K562 (cell line): ENCODE results near the gene SEBOX. TPM values are rescaled to one million over a fixed set of nuclear protein-coding genes. Genes with fewer than 3 reads are reported as not detected.
A peak's percentile ranks its signal among the peaks of the same experiment; 100 is the strongest.

ENCODE experiments used
- ATAC-seq: fragments of 200-7000 bp; cut with Tn5 transposase; 3 replicates; pipeline ENCODE4 v1.9.1; 2020; ENCODE audit warnings: moderate library complexity
- BruUV-seq: library from RNA; stranded (reverse); fragments of 400-500 nt; replicated peaks from 2 replicates; lab custom pipeline; 2021; lab: Mats Ljungman, UMichigan
- CTCF ChIA-PET: fragments of 300-600 bp; formaldehyde crosslinking; extraction: SDS; loops from one replicate; lab custom pipeline; 2021; ENCODE audit warnings: low intra/inter-chr PET ratio; lab: Yijun Ruan, JAX
- POLR2A ChIA-PET: fragments of 300-600, 350-650 bp; sonication (Branson Sonifier 250); formaldehyde crosslinking; extraction: SDS; loops from one replicate; lab custom pipeline; 2021; ENCODE audit warnings: antibody characterized with exemption, inconsistent platforms; lab: Yijun Ruan, JAX
- DNase-seq, 4 experiments: peaks; one replicate each; pipeline versions ENCODE4 v3.0.0 to v3.0.0-alpha.2; 2011 to 2018; ENCODE audit warnings: low spot score in 3 of 4, mixed read lengths in 3 of 4; ENCODE audit errors: extremely low read depth in 1 of 4
- FAIRE-seq: peaks from 2 replicates; lab custom pipeline; 2011; peaks lifted over from hg19 to GRCh38; lab: Jason Lieb, UNC
- H2AFZ ChIP-seq: 2 replicates; pipeline ENCODE4 v1.6.0; 2011; ENCODE audit warnings: low read depth, low read length, control low read depth, inconsistent platforms
- H3K27ac ChIP-seq: fragments of 200-600 bp; 3 replicates; pipeline ENCODE4 v1.8.0; 2011; ENCODE audit warnings: low read depth, mild to moderate bottlenecking, control low read depth, inconsistent platforms, low read length, moderate library complexity, mixed read lengths; ENCODE audit errors: extremely low read depth
- H3K27me3 ChIP-seq, 2 experiments: fragments of 300-600 bp in 1 of 2; 2 replicates in 1 of 2; 3 replicates in 1 of 2; pipeline versions ENCODE4 v1.6.0 to v1.8.0; 2011; ENCODE audit warnings: inconsistent platforms in 2 of 2, low read length in 2 of 2, mild to moderate bottlenecking in 1 of 2, mixed read lengths in 1 of 2, moderate library complexity in 1 of 2; ENCODE audit not compliant: control insufficient read depth in 2 of 2, insufficient read depth in 2 of 2
- H3K36me3 ChIP-seq: fragments of 300-600 bp; 3 replicates; pipeline ENCODE4 v1.8.0; 2011; ENCODE audit warnings: mild to moderate bottlenecking, low read length, inconsistent platforms; ENCODE audit not compliant: control insufficient read depth, insufficient read depth
- H3K4me1 ChIP-seq, 2 experiments: fragments of 200-600 bp in 1 of 2; replicated peaks in 1 of 2; 2 replicates in 1 of 2; 3 replicates in 1 of 2; pipeline versions ENCODE4 v1.5.1 to v1.8.0; 2011; ENCODE audit warnings: inconsistent platforms in 2 of 2, low read length in 2 of 2, mild to moderate bottlenecking in 1 of 2, mixed read lengths in 1 of 2, moderate library complexity in 1 of 2; ENCODE audit not compliant: control insufficient read depth in 2 of 2, insufficient read depth in 2 of 2
- H3K4me2 ChIP-seq: 2 replicates; pipeline ENCODE4 v1.6.1; 2011; ENCODE audit warnings: low read length, control low read depth, inconsistent platforms, mixed read lengths; ENCODE audit not compliant: insufficient read depth
- H3K4me3 ChIP-seq: fragments of 200-600 bp; sonication (generic), shearing (Covaris generic); 2 replicates; pipeline ENCODE4 v1.5.1; 2016; ENCODE audit warnings: control low read depth, inconsistent platforms
- H3K79me2 ChIP-seq: fragments of 200-600 bp; 3 replicates; pipeline ENCODE4 v1.8.0; 2011; ENCODE audit warnings: low read length, inconsistent platforms; ENCODE audit not compliant: control insufficient read depth, insufficient read depth
- H3K9ac ChIP-seq, 2 experiments: 2 replicates each; pipeline versions ENCODE4 v1.6.0 to v1.6.1; 2011; ENCODE audit warnings: low read depth in 2 of 2, low read length in 2 of 2, control low read depth in 1 of 2, inconsistent platforms in 1 of 2, mild to moderate bottlenecking in 1 of 2, mixed read lengths in 1 of 2; ENCODE audit not compliant: insufficient read depth in 1 of 2
- H3K9me1 ChIP-seq: one replicate; pipeline ENCODE4 v1.6.0; 2011; ENCODE audit warnings: inconsistent platforms, mild to moderate bottlenecking, low read length, moderate library complexity; ENCODE audit not compliant: control insufficient read depth, insufficient read depth
- H3K9me3 ChIP-seq: replicated peaks from 2 replicates; pipeline ENCODE4 v1.5.1; 2011; ENCODE audit warnings: low read depth, low read length, inconsistent platforms; ENCODE audit not compliant: control insufficient read depth, insufficient read depth
- H4K20me1 ChIP-seq: replicated peaks from 2 replicates; pipeline ENCODE4 v1.6.1; 2011; ENCODE audit warnings: low read length, inconsistent platforms, mixed read lengths; ENCODE audit not compliant: control insufficient read depth, insufficient read depth
- MYNN ChIP-seq, 2 experiments: sonication (generic); formaldehyde crosslinking in 1 of 2; IDR thresholded peaks; 2 replicates each; pipeline versions ENCODE4 v1.5.0 to v1.6.1; 2016 to 2020; ENCODE audit warnings: antibody characterized with exemption in 1 of 2, missing genetic modification reagents in 1 of 2
- POLR2A ChIP-seq: fragments of 450-650 bp; conservative IDR thresholded peaks from 2 replicates; pipeline ENCODE4 v1.6.1; 2016
- ZFP1 ChIP-seq: fragments of 450-650 bp; formaldehyde crosslinking; IDR thresholded peaks from 2 replicates; pipeline ENCODE4 v1.4.0; 2020; ENCODE audit warnings: mild to moderate bottlenecking, mixed read lengths
- WGBS: fragments of 100-300 bp; shearing (Covaris generic); methylation state at CpG from one replicate; pipeline ENCODE4 v1.1.6; 2016; ENCODE audit warnings: low coverage, mixed read lengths; ENCODE audit not compliant: insufficient coverage; ENCODE audit errors: missing lambda C conversion rate; 5-methylcytosine and 5-hydroxymethylcytosine counted together
- in situ Hi-C: fragments of 300-500 bp; cut with MboI; formaldehyde crosslinking; loops from 4 replicates; pipeline ENCODE4 v1.15.0; 2018; ENCODE audit warnings: inconsistent platforms, mixed read lengths
- intact Hi-C: fragments of 100-400 bp; cut with micrococcal nuclease; formaldehyde crosslinking; loops from 2 replicates; pipeline ENCODE4 v1.14.2; 2022
- polyA plus RNA-seq, 8 experiments: library from polyadenylated mRNA; depleted of rRNA in 4 of 8; stranded (reverse) in 5 of 8; unstranded in 3 of 8; fragments of >200 nt; fragmentation: Nextera tagmentation in 2 of 8; fragmentation: Illumina TruSeq in 1 of 8; extraction: Ambion mirVana in 2 of 8; extraction: Trizol in 1 of 8; gene quantifications; 2 replicates each; pipeline versions ENCODE4 v1.2.1 to v1.2.3, GENCODE V29; 2011 to 2014; ENCODE audit warnings: inconsistent platforms in 1 of 8, missing spikeins in 1 of 8
- total RNA-seq, 7 experiments: library from RNA; depleted of rRNA in 6 of 7; stranded (reverse); fragments of >200 nt in 6 of 7; fragmentation: Illumina TruSeq in 2 of 7; extraction: Trizol in 2 of 7; gene quantifications; 2 replicates each; pipeline versions ENCODE4 v1.2.1 to v1.2.3, GENCODE V29; 2011 to 2021; ENCODE audit warnings: low replicate concordance in 1 of 7
- TF ChIP-seq, protein P1 (sequence below): fragments of 450-650 bp; IDR thresholded peaks from 2 replicates; pipeline ENCODE4 v1.6.1; 2017; ENCODE audit warnings: antibody characterized with exemption, mild to moderate bottlenecking

Gene SEBOX
- total and polyA plus RNA-seq, 9 of the 15 experiments (the other 6 are each of a cell fraction or from before 2014, with no cell fraction given), result not detected

DNA sequence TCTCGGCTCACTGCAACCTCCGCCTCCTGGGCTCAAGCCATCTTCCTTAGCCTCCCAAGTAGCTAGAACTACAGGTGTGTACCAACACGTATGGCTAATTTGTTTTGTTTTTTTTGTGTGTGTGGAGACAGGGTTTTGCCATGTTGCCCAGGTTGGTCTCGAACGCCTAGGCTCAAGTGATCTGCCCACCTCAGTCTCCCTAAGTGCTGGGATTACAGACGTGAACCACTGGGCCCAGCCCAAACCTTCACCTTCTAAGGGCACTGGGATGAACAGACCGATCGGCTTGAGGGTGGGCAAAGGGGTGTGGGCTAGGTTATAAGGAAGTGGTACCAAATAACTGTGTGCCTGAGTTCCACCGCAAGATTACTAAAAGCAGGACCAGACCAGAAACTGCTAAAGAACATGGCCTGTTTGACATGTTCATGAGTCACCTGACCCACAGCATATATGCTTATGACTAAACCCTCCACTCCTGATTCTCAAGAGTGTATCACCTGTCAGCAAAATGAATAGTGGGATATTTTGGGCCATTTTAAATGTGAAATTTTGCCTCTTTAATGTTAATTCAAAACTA lies 37.9 kb downstream of the SEBOX start:
- ATAC-seq (no peak), FAIRE-seq (no peak), DNase-seq (no peak)
- Histone ChIP-seq H3K4me3 (no peak overlapping the region), H3K9me3 (no peaks in the 10 kb centered on the region; the same call in 1 of the 2 replicates), H3K9ac (no peak overlapping the region), H3K27ac (no peak overlapping the region), H4K20me1 (0 out of 2 replicates have a peak, but pooled peaks cover 11% of the 10 kb centered on the region), H3K9me1 (no peaks in the 10 kb centered on the region), H2AFZ (no peak overlapping the region), H3K4me1 (peaks cover 3 to 6% of the 10 kb centered on the region in 2 experiments; a peak in 3 of 5 replicates), H3K4me2 (no peak overlapping the region), H3K36me3 (peaks cover 79% of the 10 kb centered on the region), H3K79me2 (peaks cover 37% of the 10 kb centered on the region), H3K27me3 (no peaks in the 10 kb centered on the region)
- in situ Hi-C loops, result no loop called here
- CTCF ChIA-PET, result no interaction called here
- TF ChIP-seq ZFP1 (CRISPR knock-in tag), result no peak
- TF ChIP-seq, protein P1, sequence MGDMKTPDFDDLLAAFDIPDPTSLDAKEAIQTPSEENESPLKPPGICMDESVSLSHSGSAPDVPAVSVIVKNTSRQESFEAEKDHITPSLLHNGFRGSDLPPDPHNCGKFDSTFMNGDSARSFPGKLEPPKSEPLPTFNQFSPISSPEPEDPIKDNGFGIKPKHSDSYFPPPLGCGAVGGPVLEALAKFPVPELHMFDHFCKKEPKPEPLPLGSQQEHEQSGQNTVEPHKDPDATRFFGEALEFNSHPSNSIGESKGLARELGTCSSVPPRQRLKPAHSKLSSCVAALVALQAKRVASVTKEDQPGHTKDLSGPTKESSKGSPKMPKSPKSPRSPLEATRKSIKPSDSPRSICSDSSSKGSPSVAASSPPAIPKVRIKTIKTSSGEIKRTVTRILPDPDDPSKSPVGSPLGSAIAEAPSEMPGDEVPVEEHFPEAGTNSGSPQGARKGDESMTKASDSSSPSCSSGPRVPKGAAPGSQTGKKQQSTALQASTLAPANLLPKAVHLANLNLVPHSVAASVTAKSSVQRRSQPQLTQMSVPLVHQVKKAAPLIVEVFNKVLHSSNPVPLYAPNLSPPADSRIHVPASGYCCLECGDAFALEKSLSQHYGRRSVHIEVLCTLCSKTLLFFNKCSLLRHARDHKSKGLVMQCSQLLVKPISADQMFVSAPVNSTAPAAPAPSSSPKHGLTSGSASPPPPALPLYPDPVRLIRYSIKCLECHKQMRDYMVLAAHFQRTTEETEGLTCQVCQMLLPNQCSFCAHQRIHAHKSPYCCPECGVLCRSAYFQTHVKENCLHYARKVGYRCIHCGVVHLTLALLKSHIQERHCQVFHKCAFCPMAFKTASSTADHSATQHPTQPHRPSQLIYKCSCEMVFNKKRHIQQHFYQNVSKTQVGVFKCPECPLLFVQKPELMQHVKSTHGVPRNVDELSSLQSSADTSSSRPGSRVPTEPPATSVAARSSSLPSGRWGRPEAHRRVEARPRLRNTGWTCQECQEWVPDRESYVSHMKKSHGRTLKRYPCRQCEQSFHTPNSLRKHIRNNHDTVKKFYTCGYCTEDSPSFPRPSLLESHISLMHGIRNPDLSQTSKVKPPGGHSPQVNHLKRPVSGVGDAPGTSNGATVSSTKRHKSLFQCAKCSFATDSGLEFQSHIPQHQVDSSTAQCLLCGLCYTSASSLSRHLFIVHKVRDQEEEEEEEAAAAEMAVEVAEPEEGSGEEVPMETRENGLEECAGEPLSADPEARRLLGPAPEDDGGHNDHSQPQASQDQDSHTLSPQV, result no peak
- 0 out of 2 replicates have a peak, but pooled peaks have one; percentile 18 for TF ChIP-seq POLR2A
- TF ChIP-seq MYNN (IDR thresholded peaks at IDR 0.05), result no peak
- no peak for TF ChIP-seq MYNN (CRISPR knock-in tag; IDR thresholded peaks at IDR 0.05)
- BruUV-seq, result no TSS peak
- POLR2A ChIA-PET, result interaction anchor here (0.6 to 2.4 kb wide), 3 partner anchors 9 to 449 kb away, joined by 3 to 19 read pairs (median 3); partner anchors contain the start of gene TMEM97
- intact Hi-C loops, result no loop called here
- WGBS, result 88% methylated on average over 9 of the region's 9 CpGs
